Endothelial cell of umbilical vein (primary cell): Measurements from ENCODE around the gene PRR5L. TPM values are rescaled to one million over a fixed set of nuclear protein-coding genes. Genes with fewer than 3 reads are reported as not detected.

Experiments
- BruUV-seq: library from RNA; stranded (reverse); fragments of 400-500 nt; replicated peaks from 2 replicates; lab custom pipeline; 2021; lab: Mats Ljungman, UMichigan
- CTCF ChIA-PET: fragments of 300-600, 350-600 bp; sonication (Branson Sonifier 250); formaldehyde crosslinking; loops from one replicate; lab custom pipeline; 2021; ENCODE audit warnings: antibody characterized with exemption, inconsistent platforms; lab: Charles Lee
- POLR2A ChIA-PET: fragments of 300-600, 350-600 bp; sonication (Branson Sonifier 250); formaldehyde crosslinking; loops from one replicate; lab custom pipeline; 2021; ENCODE audit warnings: antibody characterized with exemption, inconsistent platforms; lab: Charles Lee
- DNase-seq: peaks from one replicate; pipeline ENCODE4 v3.0.0-alpha.2; 2011; ENCODE audit warnings: low read depth, low spot score
- FAIRE-seq: peaks from 2 replicates; lab custom pipeline; 2011; peaks lifted over from hg19 to GRCh38; lab: Jason Lieb, UNC
- H2AFZ ChIP-seq: 2 replicates; pipeline ENCODE4 v1.6.0; 2012; ENCODE audit warnings: low read depth, low read length, control low read depth, inconsistent platforms
- H3K27ac ChIP-seq: 2 replicates; pipeline ENCODE4 v1.5.1; 2011; ENCODE audit warnings: low read depth, mild to moderate bottlenecking, control low read depth, low read length, moderate library complexity; ENCODE audit not compliant: insufficient read depth
- H3K27me3 ChIP-seq, 2 experiments: 2 replicates each; pipeline versions ENCODE4 v1.6.0 to v1.6.1; 2011; ENCODE audit warnings: low read length in 2 of 2, mixed read lengths in 1 of 2; ENCODE audit not compliant: control insufficient read depth in 2 of 2, insufficient read depth in 2 of 2
- H3K36me3 ChIP-seq, 2 experiments: 2 replicates in 1 of 2; 3 replicates in 1 of 2; pipeline ENCODE4 v1.5.1; 2011; ENCODE audit warnings: low read length in 2 of 2, mild to moderate bottlenecking in 1 of 2, moderate library complexity in 1 of 2; ENCODE audit not compliant: control insufficient read depth in 2 of 2, insufficient read depth in 2 of 2; ENCODE audit errors: extremely low read depth in 1 of 2
- H3K4me1 ChIP-seq: 3 replicates; pipeline ENCODE4 v1.5.1; 2011; ENCODE audit warnings: mild to moderate bottlenecking, low read length; ENCODE audit not compliant: control insufficient read depth, insufficient read depth; ENCODE audit errors: extremely low read depth
- H3K4me2 ChIP-seq: 2 replicates; pipeline ENCODE4 v1.6.1; 2011; ENCODE audit warnings: low read length, control low read depth, mixed read lengths; ENCODE audit not compliant: insufficient read depth
- H3K4me3 ChIP-seq, 3 experiments: fragments of 200-600 bp in 1 of 3; sonication (generic), shearing (Covaris generic) in 1 of 3; replicated peaks in 1 of 3; 2 replicates each; pipeline ENCODE4 v1.5.1; 2011 to 2016; ENCODE audit warnings: control low read depth in 3 of 3, low read length in 3 of 3, mild to moderate bottlenecking in 2 of 3, inconsistent platforms in 1 of 3, low read depth in 1 of 3, moderate library complexity in 1 of 3; ENCODE audit not compliant: insufficient read depth in 1 of 3
- H3K79me2 ChIP-seq: 2 replicates; pipeline ENCODE4 v1.6.0; 2012; ENCODE audit warnings: low read length, inconsistent platforms; ENCODE audit not compliant: control insufficient read depth, insufficient read depth
- H3K9ac ChIP-seq: replicated peaks from 2 replicates; pipeline ENCODE3; 2011; ENCODE audit warnings: low read length, control low read depth; ENCODE audit not compliant: insufficient read depth; ENCODE audit errors: extremely low read depth
- H3K9me1 ChIP-seq: replicated peaks from 3 replicates; pipeline ENCODE4 v1.6.0; 2011; ENCODE audit warnings: mild to moderate bottlenecking, low read length; ENCODE audit not compliant: control insufficient read depth, insufficient read depth; ENCODE audit errors: extremely low read depth
- H3K9me3 ChIP-seq: replicated peaks from 2 replicates; pipeline ENCODE4 v1.5.1; 2012; ENCODE audit warnings: low read length, inconsistent platforms; ENCODE audit not compliant: control insufficient read depth, insufficient read depth
- H4K20me1 ChIP-seq: replicated peaks from 2 replicates; pipeline ENCODE3; 2011; ENCODE audit warnings: mild to moderate bottlenecking, low read length; ENCODE audit not compliant: control insufficient read depth, insufficient read depth; ENCODE audit errors: extremely low read depth
- EZH2 ChIP-seq: IDR thresholded peaks from 2 replicates; pipeline ENCODE4 v1.6.1; 2012; ENCODE audit warnings: borderline replicate concordance, low read depth, mild to moderate bottlenecking, moderate library complexity, low read length, inconsistent platforms; ENCODE audit not compliant: severe bottlenecking
- FOS ChIP-seq: IDR thresholded peaks from 2 replicates; pipeline ENCODE4 v1.6.1; 2011; ENCODE audit warnings: mild to moderate bottlenecking, low read length, moderate library complexity, borderline replicate concordance; ENCODE audit not compliant: insufficient read depth
- GATA2 ChIP-seq: IDR thresholded peaks from 2 replicates; pipeline ENCODE4 v1.7.0; 2011; ENCODE audit warnings: low read depth, mild to moderate bottlenecking, moderate library complexity, mixed read lengths, low read length; ENCODE audit not compliant: insufficient read length, insufficient read depth
- JUN ChIP-seq: IDR thresholded peaks from 2 replicates; pipeline ENCODE4 v1.6.1; 2011; ENCODE audit warnings: borderline replicate concordance, low read depth; ENCODE audit not compliant: insufficient read length, insufficient read depth
- MYC ChIP-seq: IDR thresholded peaks from one replicate; pipeline ENCODE4 v1.6.1; 2011; ENCODE audit warnings: mild to moderate bottlenecking, low read depth, low read length
- POLR2A ChIP-seq: IDR thresholded peaks from 2 replicates; pipeline ENCODE4 v1.6.1; 2012; ENCODE audit warnings: low read depth, mild to moderate bottlenecking, control low read depth, low read length
- POLR2AphosphoS5 ChIP-seq: IDR thresholded peaks from 2 replicates; pipeline ENCODE4 v1.6.1; 2012; ENCODE audit warnings: low read depth, mild to moderate bottlenecking, control low read depth, low read length, moderate library complexity; ENCODE audit not compliant: insufficient read depth
- dilution Hi-C: fragments of 300-500 bp; cut with MboI; formaldehyde crosslinking; loops from one replicate; pipeline ENCODE4 v1.15.0; 2019; ENCODE audit warnings: low sequenced_read_pairs; ENCODE audit not compliant: extremely low pct_ligation_motif_present
- intact Hi-C: fragments of 100-400 bp; cut with micrococcal nuclease; formaldehyde crosslinking; loops from one replicate; pipeline ENCODE4 v1.10.0; 2022
- polyA plus RNA-seq, 4 experiments: library from polyadenylated mRNA; depleted of rRNA in 3 of 4; stranded (reverse) in 3 of 4; unstranded in 1 of 4; fragments of >200 nt; gene quantifications; 2 replicates each; pipeline versions ENCODE4 v1.2.1 to v1.2.3, GENCODE V29; 2011 to 2012; ENCODE audit warnings: missing spikeins in 1 of 4
- total RNA-seq: library from RNA; stranded (reverse); gene quantifications from 2 replicates; pipeline ENCODE4 v1.2.3, GENCODE V29; 2021
- TF ChIP-seq, protein P1 (sequence below): IDR thresholded peaks from 2 replicates; pipeline ENCODE4 v1.6.1; 2011; ENCODE audit not compliant: insufficient read depth, insufficient read length
- TF ChIP-seq, protein P2 (sequence below), 2 donors: IDR thresholded peaks; 1 replicate in 1 of 2; 2 replicates in 1 of 2; pipeline ENCODE4 v1.5.1; 2011; ENCODE audit warnings: low read length in 2 of 2, mild to moderate bottlenecking in 2 of 2, moderate library complexity in 2 of 2, control low read depth in 1 of 2, inconsistent platforms in 1 of 2, low read depth in 1 of 2; ENCODE audit not compliant: insufficient read depth in 1 of 2; ENCODE audit errors: extremely low read depth in 1 of 2

The PRR5L gene
- total and polyA plus RNA-seq, 2 donors (not counting 3 experiments of a cell fraction or from before 2014, with no cell fraction given) = 2.5 to 6.1 TPM

DNA sequence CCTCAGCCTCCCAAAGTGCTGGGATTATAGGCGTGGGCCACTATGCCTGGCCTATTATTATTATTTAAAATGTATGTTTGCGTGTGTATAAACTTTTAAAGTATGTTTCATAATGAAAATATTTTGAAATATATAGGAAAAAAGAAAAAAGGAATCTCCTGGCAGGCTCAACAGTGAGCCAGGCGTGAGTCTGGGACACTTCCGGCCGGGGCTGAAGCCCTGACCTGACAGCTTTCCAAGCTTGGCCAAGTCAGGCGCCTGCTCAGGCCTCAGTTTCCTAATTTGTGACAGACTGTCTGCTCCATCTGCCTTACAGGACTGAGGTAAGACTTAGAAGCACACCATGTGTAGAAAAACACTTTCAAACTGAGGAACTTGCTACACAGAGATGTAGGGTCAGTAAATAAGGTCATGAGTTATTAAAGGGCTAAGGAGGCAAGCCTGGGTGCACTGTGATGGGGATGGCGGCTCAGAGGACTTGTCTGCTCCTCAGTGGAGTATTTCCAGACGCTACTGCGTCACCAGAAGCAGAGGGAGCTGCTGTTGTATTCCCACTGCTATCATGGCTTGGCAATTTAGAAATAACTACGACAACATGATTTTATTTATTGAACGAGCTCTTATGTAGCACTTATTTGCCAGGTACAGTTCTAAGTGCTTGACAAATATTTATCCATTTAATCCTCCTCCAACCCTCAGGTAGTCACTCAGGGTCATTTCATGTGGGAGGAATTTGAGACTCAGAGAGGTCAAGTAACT is 100.1 kb downstream of the PRR5L start:
- intact Hi-C loops (no loop called here), dilution Hi-C loops (no loop called here)
- TF ChIP-seq, protein P1, sequence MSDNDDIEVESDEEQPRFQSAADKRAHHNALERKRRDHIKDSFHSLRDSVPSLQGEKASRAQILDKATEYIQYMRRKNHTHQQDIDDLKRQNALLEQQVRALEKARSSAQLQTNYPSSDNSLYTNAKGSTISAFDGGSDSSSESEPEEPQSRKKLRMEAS = no peak
- TF ChIP-seq POLR2AphosphoS5 (no peak), EZH2 (no peak), POLR2A (no peak), GATA2 (no peak), FOS (no peak), MYC (no peak), JUN (no peak)
- TF ChIP-seq, protein P2, sequence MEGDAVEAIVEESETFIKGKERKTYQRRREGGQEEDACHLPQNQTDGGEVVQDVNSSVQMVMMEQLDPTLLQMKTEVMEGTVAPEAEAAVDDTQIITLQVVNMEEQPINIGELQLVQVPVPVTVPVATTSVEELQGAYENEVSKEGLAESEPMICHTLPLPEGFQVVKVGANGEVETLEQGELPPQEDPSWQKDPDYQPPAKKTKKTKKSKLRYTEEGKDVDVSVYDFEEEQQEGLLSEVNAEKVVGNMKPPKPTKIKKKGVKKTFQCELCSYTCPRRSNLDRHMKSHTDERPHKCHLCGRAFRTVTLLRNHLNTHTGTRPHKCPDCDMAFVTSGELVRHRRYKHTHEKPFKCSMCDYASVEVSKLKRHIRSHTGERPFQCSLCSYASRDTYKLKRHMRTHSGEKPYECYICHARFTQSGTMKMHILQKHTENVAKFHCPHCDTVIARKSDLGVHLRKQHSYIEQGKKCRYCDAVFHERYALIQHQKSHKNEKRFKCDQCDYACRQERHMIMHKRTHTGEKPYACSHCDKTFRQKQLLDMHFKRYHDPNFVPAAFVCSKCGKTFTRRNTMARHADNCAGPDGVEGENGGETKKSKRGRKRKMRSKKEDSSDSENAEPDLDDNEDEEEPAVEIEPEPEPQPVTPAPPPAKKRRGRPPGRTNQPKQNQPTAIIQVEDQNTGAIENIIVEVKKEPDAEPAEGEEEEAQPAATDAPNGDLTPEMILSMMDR (IDR thresholded peaks at IDR 0.05; ENCODE audit: extremely low read depth in 1 of 2, insufficient read depth in 1 of 2, low read depth in 1 of 2, low read length in 2 of 2) = no peak
- H3K36me3 ChIP-seq = no peaks in the 10 kb centered on the region
- no TSS peak for BruUV-seq
- no peaks in the 10 kb centered on the region for H3K27me3 ChIP-seq
- H3K9me3 ChIP-seq = no peaks in the 10 kb centered on the region
- DNase-seq (no peak), FAIRE-seq (no peak)
- no peak overlapping the region for H3K27ac ChIP-seq
- ChIA-PET POLR2A (no interaction called here), CTCF (interaction anchor here (0.9 to 1.9 kb wide), 3 partner anchors 19 to 104 kb away, joined by 3 to 7 read pairs (median 7); no protein-coding TSS in a partner anchor)
- no peak overlapping the region for H3K4me2 ChIP-seq
- no peak overlapping the region for H3K4me3 ChIP-seq
- H3K4me1 ChIP-seq = no peaks in the 10 kb centered on the region
- H3K9me1 ChIP-seq = no peaks in the 10 kb centered on the region
- H3K79me2 ChIP-seq = no peaks in the 10 kb centered on the region
- no peak overlapping the region for H2AFZ ChIP-seq
- no peaks in the 10 kb centered on the region for H4K20me1 ChIP-seq
- no peak overlapping the region for H3K9ac ChIP-seq
